H1 (cell line): ENCODE measurements around the gene MAPK9.

Experiments used
- POLR2AphosphoS5 ChIP-seq: IDR thresholded peaks from 2 replicates; pipeline ENCODE4 v1.6.1; 2011; ENCODE audit warnings: low read depth, low read length
- RXRA ChIP-seq: IDR thresholded peaks from 2 replicates; pipeline ENCODE4 v1.6.1; 2011; ENCODE audit warnings: low read depth, mild to moderate bottlenecking, low read length, moderate library complexity; ENCODE audit not compliant: insufficient read depth
- YY1 ChIP-seq: IDR thresholded peaks from 2 replicates; pipeline ENCODE4 v1.6.1; 2011; ENCODE audit warnings: low read depth, mild to moderate bottlenecking, low read length
- ZNF274 ChIP-seq: IDR thresholded peaks from 2 replicates; pipeline ENCODE4 v1.7.0; 2012; ENCODE audit warnings: low read length, borderline replicate concordance; ENCODE audit errors: extremely low read depth
- TF ChIP-seq, protein P1 (sequence below), 3 experiments: IDR thresholded peaks; 1 replicate in 2 of 3; 2 replicates in 1 of 3; pipeline versions ENCODE4 v1.5.1 to v1.6.1; 2011; ENCODE audit warnings: low read length in 3 of 3, mild to moderate bottlenecking in 3 of 3, inconsistent platforms in 2 of 3, low read depth in 1 of 3, moderate library complexity in 1 of 3; ENCODE audit not compliant: insufficient read depth in 1 of 3; ENCODE audit errors: control extremely low read depth in 1 of 3

- TF ChIP-seq ZNF274 (no peak), POLR2AphosphoS5 (no peak), YY1 (no peak), RXRA (no peak)
- TF ChIP-seq, protein P1, sequence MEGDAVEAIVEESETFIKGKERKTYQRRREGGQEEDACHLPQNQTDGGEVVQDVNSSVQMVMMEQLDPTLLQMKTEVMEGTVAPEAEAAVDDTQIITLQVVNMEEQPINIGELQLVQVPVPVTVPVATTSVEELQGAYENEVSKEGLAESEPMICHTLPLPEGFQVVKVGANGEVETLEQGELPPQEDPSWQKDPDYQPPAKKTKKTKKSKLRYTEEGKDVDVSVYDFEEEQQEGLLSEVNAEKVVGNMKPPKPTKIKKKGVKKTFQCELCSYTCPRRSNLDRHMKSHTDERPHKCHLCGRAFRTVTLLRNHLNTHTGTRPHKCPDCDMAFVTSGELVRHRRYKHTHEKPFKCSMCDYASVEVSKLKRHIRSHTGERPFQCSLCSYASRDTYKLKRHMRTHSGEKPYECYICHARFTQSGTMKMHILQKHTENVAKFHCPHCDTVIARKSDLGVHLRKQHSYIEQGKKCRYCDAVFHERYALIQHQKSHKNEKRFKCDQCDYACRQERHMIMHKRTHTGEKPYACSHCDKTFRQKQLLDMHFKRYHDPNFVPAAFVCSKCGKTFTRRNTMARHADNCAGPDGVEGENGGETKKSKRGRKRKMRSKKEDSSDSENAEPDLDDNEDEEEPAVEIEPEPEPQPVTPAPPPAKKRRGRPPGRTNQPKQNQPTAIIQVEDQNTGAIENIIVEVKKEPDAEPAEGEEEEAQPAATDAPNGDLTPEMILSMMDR (IDR thresholded peaks at IDR 0.05; ENCODE audit: control extremely low read depth in 1 of 3, insufficient read depth in 1 of 3, low read depth in 1 of 3, low read length in 3 of 3), result no peak
Measured at GRCh38 chr5:180306796-180307195, 14.9 kb upstream of the MAPK9 start.
